HS-5 (cell line): Measurements from ENCODE around the gene ETV4.
"Not testable (repeated sequence)": the region's sequence is repeated elsewhere in the genome, so short reads cannot be mapped to it uniquely, and the experiment has no call there.

Experiments used
- DNase-seq: peaks from one replicate; pipeline ENCODE4 v3.0.0-alpha.2; 2012; ENCODE audit warnings: low read depth

The ETV4 gene

DNA sequence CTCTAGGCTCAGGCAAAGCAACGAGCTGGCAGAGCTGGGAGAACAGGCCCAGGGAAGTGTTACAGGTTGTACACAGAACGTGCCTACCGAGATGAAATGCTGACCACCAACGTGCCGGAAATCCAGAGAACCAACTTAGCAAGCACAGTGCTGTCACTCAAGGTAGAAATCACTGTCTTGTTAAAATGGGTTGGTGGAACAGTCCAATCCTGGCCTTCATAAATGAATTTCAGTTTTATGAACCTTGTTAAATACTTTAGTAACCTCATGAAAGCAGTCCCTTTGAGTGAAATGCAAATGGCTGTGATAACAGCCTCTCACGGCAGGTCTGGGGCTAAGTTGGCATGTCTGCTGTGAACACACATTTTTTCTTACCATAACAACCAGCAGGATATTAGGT is 29.0 kb downstream of the ETV4 start:
- DNase-seq, result no peak

DNA sequence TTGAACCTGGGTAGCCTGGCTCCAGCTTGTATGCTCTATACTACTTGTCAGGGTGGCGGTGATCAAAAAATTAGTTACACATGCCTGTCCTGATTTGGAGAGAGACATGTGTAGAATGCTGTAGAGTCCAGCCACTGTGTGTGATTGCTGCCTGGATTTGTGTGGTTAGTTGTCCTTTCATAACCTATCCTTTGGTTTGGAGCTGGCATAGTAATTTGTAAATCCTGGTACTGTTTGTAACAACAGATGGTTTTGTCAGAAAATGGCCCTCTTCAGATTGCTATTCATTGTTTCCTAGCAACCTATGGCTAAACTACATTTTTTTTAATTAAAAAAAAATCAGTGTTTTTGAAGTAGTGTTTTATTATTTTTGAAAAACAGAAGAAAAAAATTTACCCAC is 30.5 kb downstream of the ETV4 start:
- DNase-seq, result no peak

DNA sequence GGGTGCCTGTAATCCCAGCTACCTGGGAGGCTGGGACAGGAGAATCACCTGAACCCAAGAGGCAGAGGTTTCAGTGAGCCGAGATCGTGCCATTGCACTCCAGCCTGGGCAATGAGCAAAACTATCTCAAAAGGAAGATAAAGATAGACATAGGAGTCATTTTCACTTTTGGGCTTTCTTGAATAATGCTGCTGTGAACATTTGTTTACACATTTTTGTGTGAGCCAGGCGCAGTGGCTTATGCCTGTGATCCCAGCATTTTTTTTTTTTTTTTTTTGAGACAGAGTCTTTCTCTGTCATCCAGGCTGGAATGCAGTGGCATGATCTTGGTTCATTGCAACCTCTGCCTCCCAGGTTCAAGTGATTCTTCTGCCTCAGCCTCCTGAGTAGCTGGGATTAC is 34.9 kb downstream of the ETV4 start:
- DNase-seq, result not testable (repeated sequence)

DNA sequence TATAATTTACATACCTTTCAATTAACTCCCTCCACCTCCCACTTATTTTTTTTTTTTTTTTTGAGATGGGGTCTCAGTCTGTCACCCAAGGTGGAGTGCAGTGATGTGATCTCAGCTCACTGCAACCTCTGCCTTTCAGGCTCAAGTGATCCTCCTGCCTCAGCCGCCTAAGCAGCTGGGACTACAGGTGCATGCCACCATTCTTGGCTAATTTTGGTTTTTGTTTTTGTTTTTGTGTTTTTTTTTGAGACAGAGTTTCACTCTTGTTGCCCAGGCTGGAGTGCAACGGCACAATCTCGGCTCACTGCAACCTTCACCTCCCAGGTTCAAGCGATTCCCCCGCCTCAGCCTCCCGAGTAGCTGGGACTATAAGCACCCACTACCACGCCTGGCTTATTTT is 36.7 kb downstream of the ETV4 start:
- not testable (repeated sequence) for DNase-seq

DNA sequence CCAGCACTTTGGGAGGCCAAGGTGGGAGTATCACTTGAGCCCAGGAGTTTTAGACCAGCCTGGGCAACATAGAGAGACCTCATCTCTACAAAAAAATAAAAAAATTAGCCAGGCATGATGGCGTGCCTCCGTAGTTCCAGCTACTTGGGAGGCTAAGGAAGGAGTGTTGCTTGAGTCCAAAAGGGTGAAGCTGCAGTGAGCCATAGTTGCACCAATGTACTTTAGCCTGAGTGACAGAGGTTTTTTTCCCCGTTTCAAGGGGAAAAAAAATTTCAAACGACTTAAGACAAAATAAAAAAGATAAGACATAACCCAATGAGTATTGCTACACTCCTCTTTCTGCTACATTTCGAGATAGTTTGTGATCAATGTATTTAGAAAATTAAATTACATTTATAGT is 55.5 kb downstream of the ETV4 start:
- no peak for DNase-seq

DNA sequence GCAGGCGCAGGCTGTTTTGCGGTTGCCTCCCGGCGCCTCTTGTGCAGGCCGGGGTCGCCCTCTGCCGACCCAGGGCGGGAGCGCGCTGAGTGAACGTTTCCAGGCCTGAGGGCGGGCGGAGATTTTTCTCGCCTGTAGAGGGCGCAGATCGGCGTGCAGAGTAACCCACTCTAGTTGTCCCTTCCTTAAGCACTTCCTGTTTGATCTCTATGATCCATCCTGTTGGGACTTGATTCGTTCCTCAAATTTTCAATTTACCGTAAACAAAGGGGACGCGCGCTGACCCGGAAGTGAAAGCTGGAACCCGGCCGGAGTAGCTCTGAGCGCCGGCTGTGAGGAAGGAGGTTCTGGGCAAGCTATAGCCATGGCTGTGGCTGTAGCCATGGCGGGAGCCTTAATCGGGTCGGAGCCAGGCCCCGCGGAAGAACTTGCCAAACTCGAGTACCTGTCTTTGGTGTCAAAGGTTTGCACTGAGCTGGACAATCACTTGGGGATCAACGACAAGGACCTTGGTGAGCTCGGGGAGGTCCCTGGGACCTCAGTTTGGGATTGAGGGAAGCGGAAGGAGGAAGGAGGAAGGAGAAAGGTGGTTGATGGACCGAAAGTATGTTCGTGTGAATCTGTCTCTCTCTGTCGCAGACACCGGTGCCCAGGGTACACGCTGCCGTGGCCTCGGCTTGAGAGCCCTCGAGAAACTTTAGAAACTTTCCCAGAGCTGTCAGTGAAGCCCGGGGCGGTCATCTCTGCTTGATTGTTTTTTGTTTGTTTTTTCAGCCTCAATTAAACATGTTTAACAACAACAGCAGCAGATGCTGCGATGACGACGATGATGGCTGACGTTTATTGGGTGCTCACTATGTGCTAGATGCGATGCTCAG is 62.2 kb downstream of the ETV4 start, which contains the start of gene DHX8:
Gene DHX8, plus strand, starts transcription at position 302 of the 878 bp plus-strand sequence. Its CDS starts 63 bp downstream, at position 365.
- peak; percentile 98 for DNase-seq

DNA sequence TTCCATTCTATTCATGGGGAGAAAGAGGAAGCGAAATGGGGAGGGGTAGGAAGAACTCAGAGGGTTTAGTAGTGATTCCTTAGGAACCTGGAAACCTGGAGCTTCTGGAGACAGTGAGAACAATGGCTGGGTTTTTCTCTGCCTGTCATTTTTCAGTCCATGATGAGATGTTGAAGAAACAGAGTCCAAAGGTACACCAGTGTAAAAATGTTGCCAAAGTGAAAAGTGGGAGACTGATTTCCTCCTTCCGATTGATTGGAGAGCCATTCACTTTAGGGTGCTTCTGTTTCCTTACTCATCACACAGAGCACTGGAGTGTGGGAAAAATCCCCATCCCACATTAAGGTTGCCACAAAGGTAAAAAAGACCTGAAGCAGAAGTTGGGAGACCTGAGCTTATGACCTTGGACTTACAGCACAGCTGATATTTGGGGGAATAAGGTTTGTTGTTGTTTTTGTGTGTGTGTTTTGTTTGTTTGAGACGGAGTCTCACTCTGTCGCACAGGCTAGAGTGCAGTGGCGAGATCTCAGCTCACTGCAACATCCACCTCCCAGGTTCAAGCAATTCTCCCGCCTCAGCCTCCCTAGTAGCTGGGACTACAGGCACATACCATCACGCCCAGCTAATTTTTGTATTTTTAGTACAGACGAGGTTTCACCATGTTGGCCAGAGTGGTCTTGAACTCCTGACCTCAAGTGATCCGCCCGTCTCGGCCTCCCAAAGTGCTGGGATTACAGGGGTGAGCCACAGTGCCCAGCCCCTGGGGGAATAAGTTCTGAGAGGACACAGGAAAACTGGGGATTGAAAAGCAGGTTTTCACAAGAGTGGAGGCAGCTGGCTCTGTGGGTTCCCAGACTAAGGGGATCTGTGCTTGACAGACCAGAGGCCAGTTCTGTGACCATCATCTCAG is 63.8 kb downstream of the ETV4 start:
- no peak for DNase-seq

DNA sequence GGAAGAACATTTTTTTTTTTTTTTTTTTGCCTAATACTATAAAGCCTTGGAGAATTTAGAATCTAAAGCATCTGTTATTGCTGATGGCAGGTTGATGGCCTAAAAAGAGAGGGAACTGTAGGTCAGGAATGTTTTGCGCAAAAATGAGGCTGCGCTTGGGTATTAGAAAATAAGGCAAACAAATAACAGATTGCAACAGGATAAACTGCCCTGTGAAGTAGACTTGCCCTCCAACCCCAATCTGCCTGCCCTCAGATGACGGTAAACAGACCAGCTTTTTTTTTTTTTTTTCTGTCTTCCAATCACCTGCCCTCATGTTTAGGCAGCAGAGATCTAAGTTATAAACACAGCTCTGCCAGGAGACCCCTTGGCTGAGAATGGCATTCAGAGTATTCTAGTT is 66.2 kb downstream of the ETV4 start:
- no peak for DNase-seq
